GM12875 (cell line): ENCODE data around the gene RND3.

Source experiments
- H3K4me3 ChIP-seq: one replicate; pipeline ENCODE4 v1.5.1; 2011; ENCODE audit warnings: low read depth, low read length, control low read depth
- CTCF ChIP-seq: IDR thresholded peaks from 2 replicates; pipeline ENCODE4 v1.5.1; 2011; ENCODE audit warnings: low read depth, mild to moderate bottlenecking, control low read depth, inconsistent platforms, low read length, moderate library complexity, borderline replicate concordance; ENCODE audit not compliant: insufficient read depth

RND3 gene

GRCh38 chr2:150442484-150442883 lies 45.0 kb downstream of the RND3 start:
- H3K4me3 ChIP-seq, result no peak overlapping the region
- TF ChIP-seq CTCF, result no peak

- H3K4me3 ChIP-seq, result no peak overlapping the region
- no peak for TF ChIP-seq CTCF
Measured at GRCh38 chr2:150441784-150442183, 45.7 kb downstream of the RND3 start.

- no peak for TF ChIP-seq CTCF
- H3K4me3 ChIP-seq, result no peak overlapping the region
Measured at GRCh38 chr2:150441226-150441625, 46.2 kb downstream of the RND3 start.

- H3K4me3 ChIP-seq, result no peak overlapping the region
- no peak for TF ChIP-seq CTCF
Measured at GRCh38 chr2:150438654-150439053, 48.8 kb downstream of the RND3 start.

GRCh38 chr2:150438041-150438440 lies 49.4 kb downstream of the RND3 start:
- H3K4me3 ChIP-seq, result no peak overlapping the region
- no peak for TF ChIP-seq CTCF

- H3K4me3 ChIP-seq, result no peak overlapping the region
Measured at GRCh38 chr2:150432312-150432625, 55.2 kb downstream of the RND3 start.

More at GRCh38 chr2:150432312-150432625, 55.2 kb downstream of the RND3 start:
- no peak for TF ChIP-seq CTCF
